ENCODE data around the gene IGSF9B.

GRCh38 chr11:133898770-133899115 lies 58.0 kb downstream of the IGSF9B start:
- no peak for TF ChIP-seq TOX (CRISPR knock-in tag; IDR thresholded peaks at IDR 0.05; ENCODE audit: borderline replicate concordance)
- TF ChIP-seq POU6F1 (CRISPR knock-in tag; IDR thresholded peaks at IDR 0.05; ENCODE audit: borderline replicate concordance, low read depth), result no peak
- no peak for TF ChIP-seq PATZ1 (CRISPR knock-in tag; IDR thresholded peaks at IDR 0.05; ENCODE audit: borderline replicate concordance)
- TF ChIP-seq BACH2 (CRISPR knock-in tag; IDR thresholded peaks at IDR 0.05; ENCODE audit: borderline replicate concordance), result no peak
- no peak for TF ChIP-seq ESRRG (CRISPR knock-in tag; IDR thresholded peaks at IDR 0.05)
- TF ChIP-seq ZNF70 (CRISPR knock-in tag; IDR thresholded peaks at IDR 0.05), result no peak
- TF ChIP-seq ZFP3 (CRISPR knock-in tag; IDR thresholded peaks at IDR 0.05), result no peak
- no peak for TF ChIP-seq GLIS3 (CRISPR knock-in tag; IDR thresholded peaks at IDR 0.05)
- no peak for TF ChIP-seq ZNF8 (CRISPR knock-in tag; IDR thresholded peaks at IDR 0.05)
- no peak for TF ChIP-seq ARNTL (CRISPR knock-in tag; IDR thresholded peaks at IDR 0.05; ENCODE audit: borderline replicate concordance, low read depth)
- TF ChIP-seq RARB (CRISPR knock-in tag; IDR thresholded peaks at IDR 0.05), result no peak
- TF ChIP-seq ZC3H10 (CRISPR knock-in tag; IDR thresholded peaks at IDR 0.05), result no peak
- no peak for TF ChIP-seq ZFP30 (CRISPR knock-in tag; IDR thresholded peaks at IDR 0.05)
